OCI-LY7 (cell line): Measurements from ENCODE around the gene BRME1.

ENCODE experiments used
- CTCF ChIP-seq: fragments of 200-600 bp; sonication (generic); conservative IDR thresholded peaks from 2 replicates; pipeline ENCODE4 v1.5.1; 2014; ENCODE audit warnings: mild to moderate bottlenecking, antibody characterized with exemption, low read length, moderate library complexity, mixed read lengths
- EZH2phosphoT487 ChIP-seq: fragments of 200-600 bp; sonication (generic); IDR thresholded peaks from 2 replicates; pipeline ENCODE4 v1.6.1; 2018; ENCODE audit warnings: low read depth, borderline replicate concordance, mild to moderate bottlenecking, mixed run types, antibody characterized with exemption, low read length, moderate library complexity, mixed read lengths

- TF ChIP-seq CTCF: no peak
- no peak for TF ChIP-seq EZH2phosphoT487
These were observed 20.8 kb upstream of the BRME1 start for GRCh38 chr19:13926715-13927114.
